ENCODE results near the gene BCL2A1.

GRCh38 chr15:79948095-79948695 is 22.8 kb downstream of the BCL2A1 start:
- no peak for TF ChIP-seq CTCF (conservative IDR thresholded peaks at IDR 0.05; ENCODE audit: low read depth, low read length)
- TF ChIP-seq POLR2A (IDR thresholded peaks at IDR 0.05; ENCODE audit: low read depth, low read length), result no peak
- TF ChIP-seq RAD21 (IDR thresholded peaks at IDR 0.05; ENCODE audit: low read length), result no peak
- no peak for TF ChIP-seq RFX5 (IDR thresholded peaks at IDR 0.05; ENCODE audit: low read depth, low read length)
- no peak for TF ChIP-seq RCOR1 (IDR thresholded peaks at IDR 0.05; ENCODE audit: insufficient replicate concordance, low read length)

All from IMR-90 (cell line).